HepG2 (cell line): Measurements from ENCODE around the gene QRFP. TPM values are rescaled to one million over a fixed set of nuclear protein-coding genes. Genes with fewer than 3 reads are reported as not detected.

Experiments used
- ATAC-seq: fragments of 200-7000 bp; cut with Tn5 transposase; 3 replicates; pipeline ENCODE4 v1.9.1; 2020; ENCODE audit warnings: mild to moderate bottlenecking, moderate library complexity
- BruUV-seq: library from RNA; stranded (reverse); fragments of 400-500 nt; replicated peaks from 2 replicates; lab custom pipeline; 2021; lab: Mats Ljungman, UMichigan
- CTCF ChIA-PET: fragments of 300-600 bp; formaldehyde crosslinking; extraction: SDS; loops from one replicate; lab custom pipeline; 2021; ENCODE audit warnings: low total read pairs, inconsistent platforms, low intra/inter-chr PET ratio; lab: Yijun Ruan, JAX
- POLR2A ChIA-PET: fragments of 350-600 bp; sonication (Branson Sonifier 250); formaldehyde crosslinking; loops from one replicate; lab custom pipeline; 2020; ENCODE audit warnings: antibody characterized with exemption, inconsistent platforms; lab: Yijun Ruan, JAX
- DNase-seq: peaks from one replicate; pipeline ENCODE4 v3.0.0-alpha.2; 2015; ENCODE audit warnings: low spot score
- FAIRE-seq: peaks from 3 replicates; lab custom pipeline; 2011; peaks lifted over from hg19 to GRCh38; lab: Jason Lieb, UNC
- H2AFZ ChIP-seq: one replicate; pipeline ENCODE4 v1.6.1; 2011; ENCODE audit warnings: low read length, inconsistent platforms
- H3K27ac ChIP-seq: fragments of 300-600 bp; 3 replicates; pipeline ENCODE4 v1.8.0; 2011; ENCODE audit warnings: mixed run types, mild to moderate bottlenecking, mixed read lengths, low read length, inconsistent platforms; ENCODE audit not compliant: insufficient read depth; ENCODE audit errors: extremely low read length
- H3K27me3 ChIP-seq, 2 experiments: fragments of 200-600 bp in 1 of 2; 2 replicates in 1 of 2; 3 replicates in 1 of 2; pipeline versions ENCODE4 v1.6.0 to v1.8.0; 2011; ENCODE audit warnings: low read length in 2 of 2, mild to moderate bottlenecking in 2 of 2, moderate library complexity in 2 of 2, inconsistent platforms in 1 of 2; ENCODE audit not compliant: insufficient read depth in 2 of 2, control insufficient read depth in 1 of 2
- H3K36me3 ChIP-seq, 2 experiments: fragments of 200-600 bp in 1 of 2; replicated peaks in 1 of 2; 2 replicates in 1 of 2; 3 replicates in 1 of 2; pipeline versions ENCODE4 v1.5.1 to v1.8.0; 2011; ENCODE audit warnings: low read length in 2 of 2, inconsistent platforms in 1 of 2; ENCODE audit not compliant: insufficient read depth in 2 of 2, control insufficient read depth in 1 of 2
- H3K4me1 ChIP-seq: 2 replicates; pipeline ENCODE4 v1.5.1; 2012; ENCODE audit warnings: low read length, inconsistent platforms; ENCODE audit not compliant: insufficient read depth
- H3K4me2 ChIP-seq: 2 replicates; pipeline ENCODE4 v1.6.0; 2011; ENCODE audit warnings: low read depth, low read length, inconsistent platforms
- H3K4me3 ChIP-seq, 3 experiments: fragments of 200-600 bp in 1 of 3; sonication (generic), shearing (Covaris generic) in 1 of 3; replicated peaks in 1 of 3; 2 replicates each; pipeline ENCODE4 v1.5.1; 2011 to 2016; ENCODE audit warnings: low read length in 3 of 3, inconsistent platforms in 2 of 3, low read depth in 2 of 3, mild to moderate bottlenecking in 2 of 3, control low read depth in 1 of 3, mixed read lengths in 1 of 3; ENCODE audit not compliant: insufficient read depth in 1 of 3
- H3K79me2 ChIP-seq: one replicate; pipeline ENCODE4 v1.6.1; 2011; ENCODE audit warnings: low read length, inconsistent platforms; ENCODE audit not compliant: insufficient read depth
- H3K9ac ChIP-seq: 2 replicates; pipeline ENCODE4 v1.6.0; 2011; ENCODE audit warnings: mild to moderate bottlenecking, low read depth, low read length, inconsistent platforms; ENCODE audit not compliant: insufficient read depth
- H3K9me3 ChIP-seq: 2 replicates; pipeline ENCODE4 v1.5.1; 2012; ENCODE audit warnings: mild to moderate bottlenecking, low read length
- H4K20me1 ChIP-seq: 2 replicates; pipeline ENCODE4 v1.6.0; 2011; ENCODE audit warnings: inconsistent platforms, mild to moderate bottlenecking, low read length, moderate library complexity; ENCODE audit not compliant: insufficient read depth
- DPF2 ChIP-seq: sonication (generic); formaldehyde crosslinking; IDR thresholded peaks from 2 replicates; pipeline ENCODE4 v1.4.0; 2020; ENCODE audit warnings: mild to moderate bottlenecking, low read depth, missing genetic modification reagents, borderline replicate concordance
- HNRNPLL ChIP-seq: fragments of 200-400 bp; formaldehyde crosslinking; IDR thresholded peaks from 2 replicates; pipeline ENCODE4 v1.6.1; 2017; ENCODE audit warnings: mild to moderate bottlenecking, low read depth, low read length; ENCODE audit not compliant: poor library complexity, severe bottlenecking
- IKZF4 ChIP-seq: sonication (generic); formaldehyde crosslinking; IDR thresholded peaks from 2 replicates; pipeline ENCODE4 v1.5.1; 2020; ENCODE audit warnings: borderline replicate concordance, mild to moderate bottlenecking, low read depth, missing genetic modification reagents; ENCODE audit errors: not compliant biosample characterization
- MAF1 ChIP-seq: sonication (generic); formaldehyde crosslinking; IDR thresholded peaks from 2 replicates; pipeline ENCODE4 v1.5.0; 2020; ENCODE audit warnings: missing genetic modification reagents, borderline replicate concordance
- SIN3B ChIP-seq: fragments of 150-350 bp; IDR thresholded peaks from 2 replicates; pipeline ENCODE4 v1.6.1; 2014; ENCODE audit warnings: low read length
- ZMAT3 ChIP-seq: sonication (generic); formaldehyde crosslinking; conservative IDR thresholded peaks from 2 replicates; pipeline ENCODE4 v1.7.0; 2021; ENCODE audit warnings: missing genetic modification reagents
- ZNF629 ChIP-seq: sonication (generic); formaldehyde crosslinking; conservative IDR thresholded peaks from 2 replicates; pipeline ENCODE4 v1.5.0; 2020; ENCODE audit warnings: missing genetic modification reagents
- ZNF768 ChIP-seq: sonication (generic); formaldehyde crosslinking; IDR thresholded peaks from 2 replicates; pipeline ENCODE4 v1.4.0; 2020; ENCODE audit warnings: missing genetic modification reagents
- WGBS: methylation state at CpG from one replicate; pipeline ENCODE4 v1.1.6; 2017; ENCODE audit warnings: low lambda C conversion rate; 5-methylcytosine and 5-hydroxymethylcytosine counted together
- in situ Hi-C: cut with HindIII; loops from 2 replicates; pipeline ENCODE4 v1.10.0; 2017; ENCODE audit warnings: low pct_unique_long_range_greater_than_20kb; ENCODE audit not compliant: extremely low pct_ligation_motif_present
- intact Hi-C: fragments of 100-400 bp; cut with micrococcal nuclease; formaldehyde crosslinking; loops from one replicate; pipeline ENCODE4 v1.10.0; 2022; ENCODE audit not compliant: unreplicated experiment
- polyA plus RNA-seq, 8 experiments: library from polyadenylated mRNA; depleted of rRNA in 3 of 8; stranded (reverse) in 7 of 8; unstranded in 1 of 8; fragments of >200 nt; fragmentation: Illumina TruSeq in 4 of 8; extraction: Trizol in 4 of 8; gene quantifications; 2 replicates each; pipeline versions ENCODE4 v1.2.1 to v1.2.3, GENCODE V29; 2011 to 2016; ENCODE audit warnings: low read depth in 4 of 8, missing spikeins in 1 of 8, mixed read lengths in 1 of 8; ENCODE audit not compliant: insufficient read depth in 1 of 8
- total RNA-seq, 5 experiments: library from RNA; depleted of rRNA; stranded (reverse); fragments of >200 nt; fragmentation: Illumina TruSeq; extraction: Trizol; gene quantifications; 2 replicates each; pipeline ENCODE4 v1.2.3, GENCODE V29; 2016; ENCODE audit warnings: low read depth in 1 of 5
- TF ChIP-seq, protein P1 (sequence below): IDR thresholded peaks from 2 replicates; pipeline ENCODE4 v1.6.1; 2012; ENCODE audit warnings: low read length, improper control_type of control experiment
- TF ChIP-seq, protein P2 (sequence below): sonication (generic); formaldehyde crosslinking; IDR thresholded peaks from 2 replicates; pipeline ENCODE4 v1.4.0; 2020; ENCODE audit warnings: mild to moderate bottlenecking, missing genetic modification reagents

QRFP gene
- total and polyA plus RNA-seq, 2 of the 13 experiments (the other 11 are each of a cell fraction or from before 2014, with no cell fraction given) = not detected

DNA sequence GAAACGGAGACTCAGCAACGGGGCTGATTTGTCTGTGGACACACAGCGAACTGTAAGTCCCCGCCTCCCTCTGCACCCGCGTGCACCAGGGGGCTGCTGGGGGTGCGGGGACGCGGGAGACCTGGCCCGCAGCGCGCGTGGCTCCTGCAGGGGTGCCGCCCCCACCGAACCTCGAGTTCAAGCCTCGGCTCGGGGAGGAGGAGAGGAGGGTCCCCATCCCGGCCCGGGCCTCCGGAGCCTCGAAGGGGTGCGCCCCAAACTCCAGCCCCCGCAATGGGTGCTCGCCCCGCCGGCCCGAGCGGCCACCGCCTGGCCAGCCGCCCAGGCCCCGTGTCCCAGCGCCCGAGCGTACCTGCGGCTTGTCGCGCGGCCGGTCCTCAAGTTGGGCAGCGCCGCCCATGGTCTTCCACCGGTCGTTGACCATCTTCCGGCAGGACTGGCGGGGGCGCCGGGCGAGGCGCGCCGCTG is 41.6 kb upstream of the QRFP start:
- DNase-seq (no peak), FAIRE-seq (no peak), ATAC-seq (no peak)
- WGBS = no CpG with 5 or more reads among the region's 52 CpGs
- TF ChIP-seq, protein P1, sequence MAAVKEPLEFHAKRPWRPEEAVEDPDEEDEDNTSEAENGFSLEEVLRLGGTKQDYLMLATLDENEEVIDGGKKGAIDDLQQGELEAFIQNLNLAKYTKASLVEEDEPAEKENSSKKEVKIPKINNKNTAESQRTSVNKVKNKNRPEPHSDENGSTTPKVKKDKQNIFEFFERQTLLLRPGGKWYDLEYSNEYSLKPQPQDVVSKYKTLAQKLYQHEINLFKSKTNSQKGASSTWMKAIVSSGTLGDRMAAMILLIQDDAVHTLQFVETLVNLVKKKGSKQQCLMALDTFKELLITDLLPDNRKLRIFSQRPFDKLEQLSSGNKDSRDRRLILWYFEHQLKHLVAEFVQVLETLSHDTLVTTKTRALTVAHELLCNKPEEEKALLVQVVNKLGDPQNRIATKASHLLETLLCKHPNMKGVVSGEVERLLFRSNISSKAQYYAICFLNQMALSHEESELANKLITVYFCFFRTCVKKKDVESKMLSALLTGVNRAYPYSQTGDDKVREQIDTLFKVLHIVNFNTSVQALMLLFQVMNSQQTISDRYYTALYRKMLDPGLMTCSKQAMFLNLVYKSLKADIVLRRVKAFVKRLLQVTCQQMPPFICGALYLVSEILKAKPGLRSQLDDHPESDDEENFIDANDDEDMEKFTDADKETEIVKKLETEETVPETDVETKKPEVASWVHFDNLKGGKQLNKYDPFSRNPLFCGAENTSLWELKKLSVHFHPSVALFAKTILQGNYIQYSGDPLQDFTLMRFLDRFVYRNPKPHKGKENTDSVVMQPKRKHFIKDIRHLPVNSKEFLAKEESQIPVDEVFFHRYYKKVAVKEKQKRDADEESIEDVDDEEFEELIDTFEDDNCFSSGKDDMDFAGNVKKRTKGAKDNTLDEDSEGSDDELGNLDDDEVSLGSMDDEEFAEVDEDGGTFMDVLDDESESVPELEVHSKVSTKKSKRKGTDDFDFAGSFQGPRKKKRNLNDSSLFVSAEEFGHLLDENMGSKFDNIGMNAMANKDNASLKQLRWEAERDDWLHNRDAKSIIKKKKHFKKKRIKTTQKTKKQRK = no peak
- TF ChIP-seq DPF2 (CRISPR knock-in tag) (no peak), HNRNPLL (peak; percentile 5), SIN3B (no peak), ZNF768 (CRISPR knock-in tag) (peak; percentile 68), IKZF4 (CRISPR knock-in tag) (no peak), ZMAT3 (CRISPR knock-in tag) (no peak), ZNF629 (0 out of 2 replicates have a peak, but pooled peaks have one; percentile 14), MAF1 (CRISPR knock-in tag) (no peak)
- TF ChIP-seq, protein P2, sequence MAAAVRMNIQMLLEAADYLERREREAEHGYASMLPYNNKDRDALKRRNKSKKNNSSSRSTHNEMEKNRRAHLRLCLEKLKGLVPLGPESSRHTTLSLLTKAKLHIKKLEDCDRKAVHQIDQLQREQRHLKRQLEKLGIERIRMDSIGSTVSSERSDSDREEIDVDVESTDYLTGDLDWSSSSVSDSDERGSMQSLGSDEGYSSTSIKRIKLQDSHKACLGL (CRISPR knock-in tag) = 0 out of 2 replicates have a peak, but pooled peaks have one; percentile 19
- Histone ChIP-seq H3K4me3 (peak overlapping the region in 2 of 3 experiments; percentile 60 to 68; a peak in 3 of 6 replicates), H4K20me1 (peaks cover 13% of the 10 kb centered on the region; the same call in 1 of the 2 replicates), H3K4me2 (peak overlapping the region; percentile 66), H3K9me3 (no peaks in the 10 kb centered on the region), H3K79me2 (no peaks in the 10 kb centered on the region), H3K9ac (no peak overlapping the region), H3K27me3 (peaks cover 12 to 89% of the 10 kb centered on the region in 2 experiments), H2AFZ (no peak overlapping the region), H3K36me3 (no peaks in the 10 kb centered on the region), H3K4me1 (peaks cover 44% of the 10 kb centered on the region), H3K27ac (no peak overlapping the region)
- in situ Hi-C loops = no loop called here
- intact Hi-C loops = no loop called here
- POLR2A ChIA-PET = no interaction called here
- BruUV-seq = no TSS peak
- CTCF ChIA-PET = interaction anchor here (2.1 kb wide), 1 partner anchor 72 kb away, joined by 7 read pairs; no protein-coding TSS in a partner anchor
